HG02623 (cell line): ENCODE data around the gene SHISAL1.
"Not testable (repeated sequence)": the region's sequence is repeated elsewhere in the genome, so short reads cannot be mapped to it uniquely, and the experiment has no call there.

Experiments used
- ATAC-seq: cut with Tn5 transposase; IDR thresholded peaks from one replicate; pipeline ENCODE4 v1.9.1; 2021; ENCODE audit warnings: moderate library complexity; ENCODE audit not compliant: unreplicated experiment

Gene SHISAL1

DNA sequence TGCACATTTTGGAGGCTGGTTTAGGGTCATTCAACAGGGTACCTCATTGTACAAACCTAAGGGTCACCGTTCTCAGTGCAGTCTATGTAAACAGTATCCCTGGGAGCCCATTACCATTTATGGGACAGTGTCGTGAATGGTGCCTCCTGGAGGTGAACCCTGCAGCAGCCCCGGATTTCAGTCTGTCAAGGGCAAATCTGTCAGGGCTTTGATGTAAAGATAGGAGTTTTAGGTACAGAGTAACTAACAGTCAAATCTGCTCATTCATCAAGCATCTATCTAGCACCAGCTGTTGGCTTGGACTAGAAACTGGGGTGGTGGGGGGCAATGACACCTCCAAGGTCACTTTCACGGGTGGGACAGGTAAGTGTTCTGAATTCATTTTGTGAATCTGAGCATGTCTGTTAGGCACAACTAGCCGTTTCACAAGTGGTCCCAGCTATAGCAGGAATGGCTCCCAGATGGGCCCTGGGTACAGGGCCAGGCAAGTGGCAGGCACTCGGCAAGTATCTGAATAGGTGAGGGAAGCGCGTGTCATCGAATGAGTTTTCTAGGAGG is 68.4 kb downstream of the SHISAL1 start:
- ATAC-seq, result no peak

DNA sequence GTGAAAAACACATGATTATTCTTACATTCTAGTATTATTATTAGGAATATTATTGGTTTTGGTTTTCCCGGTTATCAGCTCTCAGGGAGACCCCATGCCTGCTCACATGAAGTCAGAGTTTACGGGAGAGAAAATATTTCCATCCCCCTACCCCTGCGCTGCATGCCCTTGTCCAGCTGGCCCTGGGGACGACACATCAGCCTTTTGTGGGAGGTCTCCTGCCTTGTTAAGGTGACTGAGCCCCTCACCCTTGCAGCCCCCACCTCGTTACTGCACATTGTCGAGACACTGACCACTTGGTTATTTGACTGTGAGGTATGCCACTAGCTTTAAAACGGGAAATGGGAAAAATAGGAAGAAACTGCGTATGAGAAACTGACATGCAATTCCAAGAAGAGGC is 69.0 kb downstream of the SHISAL1 start:
- no peak for ATAC-seq

DNA sequence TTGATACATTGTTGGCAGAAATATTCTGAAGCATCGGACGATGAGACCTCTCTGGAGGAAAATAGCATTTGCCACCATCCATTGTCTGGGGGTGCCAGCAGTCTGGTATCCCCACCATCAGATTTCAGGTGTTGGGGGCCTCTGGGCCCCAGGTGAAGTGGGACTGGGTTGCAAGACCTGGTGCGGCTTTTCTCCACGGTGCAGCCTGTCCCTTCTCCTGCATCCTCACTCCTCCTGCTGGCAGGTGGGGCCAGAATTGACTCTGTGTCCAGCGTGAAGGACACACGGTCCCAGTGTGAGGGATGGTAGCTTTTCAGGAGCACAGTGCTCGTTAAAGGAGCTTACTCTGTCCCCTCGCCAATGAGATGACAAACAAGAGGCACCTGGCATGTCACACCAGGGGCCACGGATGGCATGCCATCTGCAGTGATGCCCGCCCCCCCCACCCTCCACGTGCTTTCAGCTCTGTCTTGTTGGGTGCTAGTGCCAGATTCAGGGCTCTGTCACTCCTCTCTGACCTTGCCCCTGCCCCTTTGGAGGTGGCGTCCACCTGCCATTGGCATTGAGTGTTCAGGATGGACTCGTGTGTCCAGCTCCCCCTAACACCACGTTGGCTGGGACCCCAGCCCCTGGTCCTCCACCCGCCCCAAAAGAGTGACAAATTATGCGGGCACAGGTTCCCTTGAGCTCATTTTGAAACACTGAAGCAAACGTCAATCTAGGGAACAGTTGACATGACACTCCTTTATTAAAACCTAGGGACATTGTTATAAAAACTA is 69.6 kb downstream of the SHISAL1 start:
- ATAC-seq, result no peak

DNA sequence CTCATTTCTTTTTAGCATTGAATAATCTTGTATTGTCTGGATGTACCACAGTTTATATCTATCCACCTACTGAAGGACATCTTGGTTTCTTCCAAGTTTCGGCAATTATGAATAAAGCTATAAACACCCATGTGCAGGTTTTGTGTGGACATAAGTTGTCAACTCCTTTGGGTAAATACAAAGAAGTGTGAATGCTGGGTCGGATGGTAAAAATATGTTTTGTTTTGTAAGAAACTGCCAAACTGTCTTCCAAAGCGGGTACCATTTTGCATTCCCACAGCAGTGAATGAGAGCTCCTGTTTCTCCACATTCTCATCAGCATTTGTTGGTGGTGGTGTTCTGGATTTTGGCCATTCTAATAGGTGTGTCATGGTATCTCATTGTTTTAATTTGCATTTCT is 71.6 kb downstream of the SHISAL1 start:
- not testable (repeated sequence) for ATAC-seq

DNA sequence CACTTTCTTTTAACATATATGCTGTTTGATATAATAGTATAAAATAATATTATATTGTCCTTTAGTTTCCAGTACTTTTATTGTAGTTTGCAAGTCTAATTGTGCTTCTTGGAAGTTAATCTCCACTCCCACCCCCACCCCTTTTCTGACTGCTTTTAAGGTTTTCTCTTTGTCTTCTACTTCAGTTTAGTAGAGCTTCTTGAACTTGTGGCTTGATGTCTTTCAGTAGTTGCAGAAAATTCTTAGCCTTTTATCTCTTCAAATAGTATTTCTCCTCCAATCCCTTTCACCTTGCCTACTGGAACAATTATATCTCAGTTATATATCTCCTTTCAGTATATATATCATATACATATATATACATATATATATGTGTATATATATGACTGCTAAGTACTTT is 75.5 kb downstream of the SHISAL1 start:
- no peak for ATAC-seq

DNA sequence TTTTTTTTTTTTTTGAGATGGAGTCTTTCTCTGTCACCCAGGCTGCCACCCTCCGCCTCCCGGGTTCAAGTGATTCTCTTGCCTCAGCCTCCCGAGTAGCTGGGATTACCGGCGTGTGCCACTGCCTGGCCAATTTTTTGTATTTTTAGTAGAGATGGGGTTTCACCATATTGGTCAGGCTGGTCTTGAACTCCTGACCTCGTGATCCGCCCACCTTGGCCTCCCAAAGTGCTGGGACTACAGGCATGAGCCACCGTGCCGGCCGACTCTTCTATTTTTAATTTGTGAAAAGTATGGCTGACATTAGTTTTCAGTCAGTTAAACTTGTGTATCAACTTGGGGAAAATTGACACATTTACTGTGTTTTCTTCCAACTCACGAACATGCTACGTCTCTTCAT is 78.4 kb downstream of the SHISAL1 start:
- ATAC-seq, result not testable (repeated sequence)

DNA sequence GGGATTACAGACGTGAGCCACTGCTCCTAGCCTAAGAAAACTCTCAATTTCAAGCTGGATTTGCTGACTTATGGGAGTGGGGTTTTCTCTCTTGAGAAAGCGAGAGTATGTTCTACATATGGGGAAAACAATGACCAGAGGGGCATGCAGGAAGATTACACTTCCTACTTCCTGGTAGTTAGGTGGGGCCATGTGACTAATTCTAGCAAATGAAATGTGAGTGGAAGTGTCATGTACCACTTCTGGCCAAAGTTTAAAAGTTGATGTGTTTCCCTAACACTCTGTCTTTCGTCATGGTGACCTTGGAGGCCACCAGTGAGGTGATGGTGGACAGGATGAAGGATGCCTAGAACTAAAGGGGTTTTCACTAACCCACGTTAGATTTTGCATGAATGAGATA is 81.5 kb downstream of the SHISAL1 start:
- no peak for ATAC-seq

DNA sequence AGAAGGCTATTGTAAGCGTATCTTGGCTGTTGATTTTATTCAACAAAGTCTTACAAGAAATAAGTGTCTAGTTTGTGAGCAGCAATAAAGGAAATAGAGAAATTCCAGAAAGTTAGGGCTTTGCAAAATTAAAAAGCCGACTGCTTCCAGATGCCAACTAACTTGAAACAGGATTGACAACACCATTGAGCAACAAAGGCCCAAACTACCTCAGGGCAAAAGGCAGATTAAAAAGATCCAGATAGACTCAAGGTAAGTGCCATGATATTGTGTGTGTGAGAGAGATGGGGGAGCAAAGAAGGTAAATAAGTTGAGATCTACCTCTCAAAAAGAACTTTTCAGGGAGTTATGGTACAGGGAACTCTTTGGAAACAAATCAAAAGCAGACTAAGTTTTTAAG is 82.9 kb downstream of the SHISAL1 start:
- no peak for ATAC-seq

DNA sequence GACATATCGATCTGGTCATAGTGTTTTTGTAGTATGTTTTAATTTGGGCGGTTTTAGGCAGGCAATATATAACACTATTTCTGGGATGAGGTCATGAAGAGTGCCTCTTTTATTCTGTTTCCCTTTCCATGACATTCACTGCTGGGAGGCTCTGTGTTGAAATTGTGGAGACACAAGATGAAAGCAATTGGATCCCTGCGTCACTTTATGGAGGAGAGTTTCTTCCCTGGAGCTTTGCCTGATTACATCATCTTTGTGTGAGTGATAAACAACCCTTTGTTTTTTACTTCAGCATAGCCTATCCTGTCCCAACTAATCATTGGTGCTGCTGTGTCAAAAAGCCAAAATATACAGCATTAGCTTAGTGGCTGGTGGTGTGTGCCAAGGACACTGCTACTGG is 83.4 kb downstream of the SHISAL1 start:
- ATAC-seq, result no peak

DNA sequence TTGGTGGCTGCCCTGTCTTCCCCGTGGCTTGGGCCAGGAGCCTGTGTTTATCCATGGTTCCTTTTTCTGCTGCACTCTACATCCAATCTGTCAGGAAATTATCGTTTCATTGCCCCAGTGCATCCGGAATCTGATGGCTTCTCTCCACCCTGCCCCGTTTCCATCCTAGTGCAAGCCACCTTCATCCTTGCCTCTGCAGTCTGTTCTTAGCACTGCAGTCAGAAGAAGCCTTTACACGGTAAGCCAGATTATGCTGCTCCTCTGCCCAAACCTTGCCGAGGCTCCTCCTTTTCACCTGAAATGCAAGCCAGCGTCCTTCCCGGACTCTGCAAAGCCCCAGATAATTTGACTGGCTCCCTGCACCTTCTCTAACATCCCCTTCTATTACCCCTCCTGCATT is 86.9 kb downstream of the SHISAL1 start:
- ATAC-seq, result no peak

DNA sequence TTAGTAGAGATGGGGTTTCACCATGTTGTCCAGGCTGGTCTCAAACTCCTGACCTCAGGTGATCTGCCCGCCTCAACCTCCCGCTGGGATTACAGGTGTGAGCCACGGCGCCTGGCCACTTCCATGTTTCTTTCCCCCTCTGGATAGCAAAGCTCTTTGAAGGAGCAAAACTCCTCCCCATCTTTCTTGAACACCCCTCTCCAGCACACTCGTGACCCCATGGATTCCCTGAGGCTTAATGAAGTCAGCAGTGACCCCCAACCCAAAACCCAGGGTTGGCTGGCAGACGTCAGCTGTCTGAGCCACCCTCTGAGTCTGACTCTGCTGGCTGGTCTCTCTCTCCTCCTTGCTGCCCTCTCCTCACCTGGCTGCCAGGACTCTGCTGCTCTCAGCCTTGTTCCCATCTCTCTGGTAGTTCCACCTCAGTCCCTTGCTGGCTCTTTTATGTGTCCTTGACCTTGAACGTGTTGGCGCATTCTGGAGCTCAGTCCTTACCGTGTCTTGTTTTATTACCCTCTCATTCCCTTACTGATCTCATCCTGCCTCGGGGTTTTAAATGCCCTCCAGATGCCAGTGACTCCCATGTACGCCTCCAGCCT is 87.6 kb downstream of the SHISAL1 start:
- no peak for ATAC-seq

DNA sequence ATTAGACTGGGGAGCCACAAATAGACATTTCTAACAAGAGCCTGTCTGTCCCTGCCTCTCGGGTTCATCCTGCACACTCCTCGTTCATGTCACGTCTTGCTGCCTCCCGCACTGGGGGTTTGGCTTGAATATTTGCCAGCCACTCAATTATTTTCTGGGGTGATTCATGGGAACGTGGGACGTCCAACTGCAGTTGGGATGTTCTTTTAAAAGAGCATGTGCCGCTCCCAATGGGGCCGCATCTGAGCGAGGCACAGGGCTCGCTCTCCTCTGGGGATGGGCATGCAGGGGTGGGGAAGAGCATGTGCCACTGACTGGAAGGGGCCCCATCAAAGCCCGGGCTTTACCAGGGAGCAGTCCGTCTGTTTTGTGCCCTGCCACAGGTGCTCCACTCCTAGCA is 88.6 kb downstream of the SHISAL1 start:
- no peak for ATAC-seq

DNA sequence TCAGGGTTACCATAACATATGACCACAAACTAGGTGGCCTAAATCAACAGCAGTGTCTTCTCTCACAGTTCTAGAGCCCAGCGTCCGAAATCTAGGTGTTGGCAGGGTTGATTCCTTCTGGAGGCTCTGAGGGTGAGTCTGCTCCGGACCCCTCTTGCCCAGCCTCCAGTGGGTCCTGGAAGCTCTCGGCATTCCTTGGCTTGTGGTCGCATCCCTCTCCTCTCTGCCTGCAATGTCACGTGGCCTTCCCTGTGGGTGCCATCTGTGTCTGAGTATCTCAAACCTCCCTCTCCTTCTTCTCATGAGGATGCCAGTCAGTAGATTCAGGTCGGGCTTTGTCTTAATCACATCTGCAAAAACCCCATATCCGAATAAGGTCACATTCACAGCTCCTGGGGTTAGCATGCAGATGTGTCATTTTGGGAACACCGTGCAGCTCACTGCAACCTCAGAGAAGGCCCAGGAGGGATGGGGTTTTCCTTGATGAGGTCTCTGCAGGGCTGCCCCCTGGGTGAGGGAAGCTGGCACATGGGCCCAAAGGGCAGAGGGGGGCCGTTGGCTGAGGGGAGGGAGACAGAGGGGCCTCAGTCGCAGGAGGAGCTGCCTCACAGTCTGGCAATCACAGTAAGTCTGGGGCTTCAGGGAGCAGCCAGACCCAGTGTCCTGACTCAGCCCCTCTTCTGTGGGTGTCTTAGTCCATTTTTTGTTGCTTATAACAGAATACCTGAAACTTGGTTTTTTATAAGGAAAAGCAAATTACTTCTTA is 90.9 kb downstream of the SHISAL1 start:
- ATAC-seq, result no peak

DNA sequence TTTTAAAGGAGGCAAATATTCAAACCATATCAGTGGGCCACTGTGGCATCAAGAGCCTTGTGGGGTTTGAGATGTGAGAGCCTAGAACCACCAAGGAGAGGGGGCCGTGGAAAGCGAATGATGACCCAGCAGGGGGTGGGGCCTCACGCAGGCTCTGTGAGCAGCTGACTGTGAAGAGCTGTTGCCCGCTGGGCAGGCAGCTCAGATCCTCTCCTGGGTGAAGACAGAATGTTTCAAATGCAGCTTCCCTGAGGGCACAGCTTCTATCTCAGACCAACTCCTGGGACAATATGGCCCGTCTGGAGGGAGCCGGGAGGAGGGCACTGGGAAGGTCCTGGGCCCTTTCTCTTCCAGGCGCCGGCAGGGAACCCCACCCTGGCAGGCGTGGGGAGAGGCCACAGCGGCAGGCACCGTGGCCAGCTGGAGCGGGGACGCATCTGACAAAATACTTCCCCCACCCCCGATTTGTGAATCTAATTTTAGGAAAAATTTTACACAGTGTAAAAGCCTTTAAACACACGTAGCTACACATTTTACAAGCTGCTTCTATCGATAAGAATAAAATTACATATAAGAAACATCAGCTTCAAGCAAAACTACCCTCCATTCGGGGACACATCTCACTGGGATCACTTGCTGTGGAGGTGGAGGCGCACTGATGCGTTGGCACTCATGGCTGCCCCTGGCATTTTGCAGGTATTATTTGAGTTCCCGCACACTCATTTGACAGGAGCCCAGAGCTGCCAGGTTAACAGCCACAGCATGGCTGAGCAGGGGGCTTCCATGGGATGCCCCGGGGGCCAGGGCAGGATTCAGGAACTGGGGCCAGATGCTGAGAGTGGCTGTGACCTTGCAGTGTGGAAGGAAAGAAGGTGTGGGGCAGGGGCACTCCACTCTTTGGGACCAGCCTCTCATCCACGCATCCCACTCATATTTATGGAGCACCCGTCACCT is 91.7 kb downstream of the SHISAL1 start:
- no peak for ATAC-seq

DNA sequence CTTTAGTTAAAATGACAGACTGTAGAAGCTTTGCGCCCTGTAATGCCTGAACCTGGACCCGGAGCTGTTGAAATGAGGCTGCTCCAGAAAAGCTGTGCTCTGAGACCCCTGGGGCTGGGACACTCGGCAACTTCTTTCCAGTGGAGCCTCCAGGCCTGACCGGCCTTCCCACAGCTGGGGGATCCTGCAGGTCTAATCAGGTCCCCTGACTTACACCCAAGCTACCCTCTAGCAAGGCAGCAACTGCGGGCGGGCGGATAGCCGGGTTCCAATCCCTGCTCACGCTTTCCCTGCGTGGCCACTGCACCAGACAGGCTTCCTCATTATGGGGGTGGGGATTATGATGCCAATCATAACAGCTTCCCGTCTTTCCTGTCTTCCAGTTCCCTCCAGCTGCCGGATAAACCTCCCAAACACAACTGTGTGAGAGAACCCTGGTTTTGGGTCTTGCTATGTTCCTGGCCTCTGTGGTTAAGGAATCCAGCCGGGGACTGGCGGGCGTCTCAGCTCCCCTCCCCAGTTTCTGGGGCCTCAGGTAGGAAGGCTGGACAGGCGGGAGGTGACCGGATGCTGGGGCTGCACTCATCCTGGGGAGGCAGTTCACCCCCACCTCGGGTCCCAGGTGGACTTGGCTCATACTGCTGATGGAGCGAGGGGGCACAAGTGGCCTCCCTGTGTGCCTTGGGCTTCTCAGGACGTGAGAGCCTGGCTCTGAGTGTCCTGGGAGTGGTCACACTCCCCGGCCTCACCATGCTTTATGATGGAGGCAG is 93.5 kb downstream of the SHISAL1 start:
- no peak for ATAC-seq

DNA sequence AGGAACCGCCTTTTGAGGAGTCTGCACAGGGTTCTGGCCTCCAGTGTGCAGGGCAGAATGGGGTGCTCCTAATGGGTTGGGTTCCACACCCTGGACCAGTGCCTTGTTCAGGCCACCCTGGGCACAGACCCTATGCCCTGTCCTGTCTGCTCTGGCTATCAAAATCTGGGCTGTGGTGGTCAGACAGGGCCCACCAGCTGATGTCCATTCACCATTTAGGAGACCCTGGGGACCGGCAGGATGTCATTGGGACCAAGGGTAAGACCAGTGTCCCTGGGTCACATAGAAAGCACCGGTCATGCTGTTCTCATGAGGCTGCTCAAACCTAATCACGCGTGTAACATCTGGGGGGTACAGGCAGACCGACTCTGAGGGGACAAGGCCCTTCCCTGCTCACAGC is 94.7 kb downstream of the SHISAL1 start:
- no peak for ATAC-seq

DNA sequence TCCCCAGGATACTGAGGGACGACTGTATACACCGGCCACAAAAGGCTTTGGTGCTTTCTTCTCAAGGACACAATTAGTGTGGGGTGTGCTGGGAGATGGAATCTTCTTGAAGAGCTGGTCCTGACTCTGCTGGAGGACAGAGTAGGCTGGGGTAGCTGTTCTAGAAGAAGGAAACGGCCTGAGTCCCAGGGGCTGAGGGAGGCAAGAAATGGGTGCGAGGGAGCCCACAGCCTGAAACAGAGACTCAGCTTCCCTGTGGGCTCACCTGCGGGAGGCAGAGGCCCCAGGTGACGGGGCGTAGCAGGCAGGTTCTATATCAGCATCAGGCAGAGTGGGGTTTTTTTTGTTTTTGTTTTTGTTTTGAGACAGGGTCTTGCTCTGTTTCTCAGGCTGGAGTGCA is 95.4 kb downstream of the SHISAL1 start:
- no peak for ATAC-seq

DNA sequence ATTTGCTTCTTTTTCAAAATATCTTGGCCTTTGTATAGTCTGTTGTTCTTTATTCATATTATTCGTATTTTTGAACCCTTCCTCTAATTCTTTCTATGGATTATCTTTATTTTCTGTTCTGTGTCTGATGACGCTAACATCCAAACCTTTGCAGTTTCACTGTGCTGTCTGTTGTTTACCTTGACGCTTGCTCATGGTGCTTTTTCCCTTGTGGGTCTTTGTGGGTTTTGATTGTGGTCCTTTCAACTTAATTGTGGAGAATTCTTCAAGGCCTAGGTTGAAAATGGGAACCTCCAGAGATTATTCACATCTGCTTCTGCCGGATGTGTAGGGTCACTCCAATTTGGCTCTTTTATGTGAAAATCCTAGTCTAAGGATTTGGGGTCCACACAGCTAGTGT is 97.5 kb downstream of the SHISAL1 start:
- ATAC-seq, result no peak

DNA sequence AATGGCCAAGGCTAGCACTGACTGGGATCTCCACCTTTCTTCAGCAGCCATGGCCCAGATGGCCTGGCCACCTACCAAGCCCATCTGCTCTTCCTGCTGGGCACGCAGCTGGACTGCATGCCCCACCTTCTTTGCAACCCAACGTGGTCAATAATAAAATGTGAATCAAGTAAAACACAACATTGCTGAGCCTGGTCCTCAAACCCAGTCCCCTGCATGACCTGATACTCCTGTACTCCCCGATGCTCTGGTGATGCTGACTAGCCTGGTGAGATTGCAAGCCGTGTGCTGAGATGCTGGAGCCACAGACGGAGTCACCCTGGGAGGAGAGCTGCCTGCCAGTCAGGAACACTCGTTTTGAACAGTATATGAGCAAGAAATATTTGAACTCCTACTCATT is 98.0 kb downstream of the SHISAL1 start:
- ATAC-seq, result no peak

DNA sequence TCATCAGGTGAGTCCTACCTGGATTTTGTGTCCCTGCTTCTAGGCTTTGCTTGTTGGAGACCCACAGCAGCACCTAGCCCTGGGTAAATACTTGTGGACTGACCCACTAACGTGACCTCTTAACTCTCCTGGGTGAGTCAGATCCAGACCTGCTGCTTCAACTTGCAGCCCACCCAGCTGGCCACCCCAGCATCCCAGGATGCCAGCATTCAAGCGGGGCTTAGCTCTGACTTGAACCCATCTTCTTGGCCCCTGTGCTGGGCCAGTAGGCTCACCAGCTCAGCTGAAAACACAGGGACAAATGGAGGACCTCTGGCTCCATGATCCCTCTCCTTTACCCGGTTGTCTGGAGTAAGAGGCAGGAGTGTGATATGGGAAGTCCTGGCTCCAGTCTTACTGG is 98.6 kb downstream of the SHISAL1 start:
- no peak for ATAC-seq
